Caco-2 (cell line): ENCODE data around the gene PPP2R3A. TPM values are rescaled to one million over a fixed set of nuclear protein-coding genes. Genes with fewer than 3 reads are reported as not detected.

Experiments used
- BruUV-seq: library from RNA; stranded (reverse); fragments of 400-500 nt; replicated peaks from 2 replicates; lab custom pipeline; 2021; lab: Mats Ljungman, UMichigan
- CTCF ChIA-PET: fragments of 300-600 bp; sonication (Branson Sonifier 250); formaldehyde crosslinking; loops from one replicate; lab custom pipeline; 2022; ENCODE audit warnings: antibody characterized with exemption; lab: Charles Lee
- POLR2A ChIA-PET: fragments of 300-600 bp; sonication (Branson Sonifier 250); formaldehyde crosslinking; loops from one replicate; lab custom pipeline; 2022; ENCODE audit warnings: antibody characterized with exemption; lab: Charles Lee
- DNase-seq, 2 experiments: peaks; one replicate each; pipeline versions ENCODE4 v3.0.0 to v3.0.0-alpha.2; 2020 to 2022
- H3K27me3 ChIP-seq: replicated peaks from 2 replicates; pipeline ENCODE4 v1.6.0; 2011; ENCODE audit warnings: low read length; ENCODE audit not compliant: control insufficient read depth, insufficient read depth
- H3K36me3 ChIP-seq: 2 replicates; pipeline ENCODE4 v1.5.1; 2011; ENCODE audit warnings: low read length; ENCODE audit not compliant: control insufficient read depth, insufficient read depth
- H3K4me1 ChIP-seq: fragments of 250-450 bp; sonication (Bioruptor Pico); 2 replicates; pipeline ENCODE4 v1.5.1; 2020; ENCODE audit warnings: mild to moderate bottlenecking
- H3K4me3 ChIP-seq: 2 replicates; pipeline ENCODE4 v1.5.1; 2011; ENCODE audit warnings: low read depth, mild to moderate bottlenecking, control low read depth, low read length
- H3K9me3 ChIP-seq: fragments of 250-450 bp; sonication (Bioruptor Pico); 2 replicates; pipeline ENCODE4 v1.5.1; 2020; ENCODE audit warnings: mild to moderate bottlenecking, moderate library complexity
- H3K27ac Mint-ChIP-seq: one replicate; pipeline ENCODE4 v1.8.0; 2022; ENCODE audit warnings: mixed read lengths; ENCODE audit not compliant: unreplicated experiment
- H3K27me3 Mint-ChIP-seq: one replicate; pipeline ENCODE4 v1.8.0; 2022; ENCODE audit warnings: mixed read lengths; ENCODE audit not compliant: insufficient read depth, unreplicated experiment
- H3K36me3 Mint-ChIP-seq: one replicate; pipeline ENCODE4 v1.8.0; 2022; ENCODE audit warnings: mild to moderate bottlenecking, mixed read lengths; ENCODE audit not compliant: insufficient read depth, unreplicated experiment
- H3K4me1 Mint-ChIP-seq: one replicate; pipeline ENCODE4 v1.8.0; 2022; ENCODE audit warnings: low read depth, mixed read lengths; ENCODE audit not compliant: unreplicated experiment
- H3K4me3 Mint-ChIP-seq: one replicate; pipeline ENCODE4 v1.8.0; 2022; ENCODE audit warnings: mild to moderate bottlenecking, moderate library complexity, mixed read lengths; ENCODE audit not compliant: unreplicated experiment
- H3K9me3 Mint-ChIP-seq: one replicate; pipeline ENCODE4 v1.8.0; 2022; ENCODE audit warnings: mixed read lengths; ENCODE audit not compliant: unreplicated experiment
- CTCF ChIP-seq, 2 experiments: fragments of 200-600 bp in 1 of 2; IDR thresholded peaks; 1 replicate in 1 of 2; 2 replicates in 1 of 2; pipeline versions ENCODE4 v1.5.1 to v1.8.0; 2011 to 2022; ENCODE audit warnings: antibody characterized with exemption in 1 of 2, control low read depth in 1 of 2, inconsistent platforms in 1 of 2, low read depth in 1 of 2, low read length in 1 of 2, mild to moderate bottlenecking in 1 of 2, moderate library complexity in 1 of 2; ENCODE audit not compliant: insufficient read depth in 1 of 2, severe bottlenecking in 1 of 2, unreplicated experiment in 1 of 2
- intact Hi-C: fragments of 100-400 bp; cut with micrococcal nuclease; formaldehyde crosslinking; loops from one replicate; pipeline ENCODE4 v1.10.0; 2022; ENCODE audit not compliant: unreplicated experiment
- total RNA-seq: library from RNA; stranded (reverse); gene quantifications from 2 replicates; pipeline ENCODE4 v1.2.3, GENCODE V29; 2022

The PPP2R3A gene
- total RNA-seq, 1 experiment from 2014 or later = 9.5 TPM

GRCh38 chr3:135966271-135966961 is 888 bp downstream of the PPP2R3A start:
- Mint-ChIP-seq H3K4me1 (peaks cover 36% of the 10 kb centered on the region), H3K4me3 (peak overlapping the region; percentile 75), H3K9me3 (peaks cover 10% of the 10 kb centered on the region), H3K27me3 (no peaks in the 10 kb centered on the region), H3K36me3 (no peaks in the 10 kb centered on the region), H3K27ac (peak overlapping the region; percentile 79)
- Histone ChIP-seq H3K4me1 (peaks cover 36% of the 10 kb centered on the region), H3K36me3 (no peaks in the 10 kb centered on the region; the same call in 1 of the 2 replicates), H3K4me3 (peak overlapping the region; percentile 54), H3K27me3 (no peaks in the 10 kb centered on the region), H3K9me3 (no peaks in the 10 kb centered on the region)
- TF ChIP-seq CTCF (IDR thresholded peaks at IDR 0.05; ENCODE audit: insufficient read depth in 1 of 2, low read depth in 1 of 2, low read length in 1 of 2, severe bottlenecking in 1 of 2, unreplicated experiment in 1 of 2) = no peak
- POLR2A ChIA-PET = interaction anchor here (1.0 kb wide), 1 partner anchor 76 kb away, joined by 6 read pairs; no protein-coding TSS in a partner anchor
- intact Hi-C loops = loop anchor here (1.0 to 2.0 kb wide), 4 partner anchors 28 to 76 kb away; no protein-coding TSS in a partner anchor
- CTCF ChIA-PET = interaction anchor here (2.3 kb wide), 1 partner anchor 76 kb away, joined by 11 read pairs; no protein-coding TSS in a partner anchor
- no peak for DNase-seq
- TSS peak; percentile 38 for BruUV-seq

DNA sequence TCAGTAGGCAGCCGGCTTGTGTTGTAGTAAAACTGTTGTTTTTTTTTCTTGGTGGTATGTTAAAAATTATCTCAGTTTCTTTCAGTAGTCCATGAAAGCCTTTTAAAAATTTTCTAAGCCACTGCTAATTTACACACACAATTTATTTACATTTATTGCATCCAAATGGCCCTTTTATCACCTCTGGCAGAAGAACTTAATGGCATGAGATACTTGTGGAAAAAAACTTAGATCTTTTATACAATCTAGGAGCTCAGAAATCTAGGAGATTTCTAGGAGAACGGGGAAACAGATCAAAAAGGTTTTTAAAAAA is 1.4 kb downstream of the PPP2R3A start:
- H3K9me3 Mint-ChIP-seq = peaks cover 7% of the 10 kb centered on the region
- no peak for DNase-seq
- peak overlapping the region; percentile 54 for H3K4me3 ChIP-seq
- TF ChIP-seq CTCF (IDR thresholded peaks at IDR 0.05; ENCODE audit: insufficient read depth in 1 of 2, low read depth in 1 of 2, low read length in 1 of 2, severe bottlenecking in 1 of 2, unreplicated experiment in 1 of 2) = no peak
- H3K27me3 Mint-ChIP-seq = no peaks in the 10 kb centered on the region
- H3K4me3 Mint-ChIP-seq = peak overlapping the region; percentile 75
- H3K27me3 ChIP-seq = no peaks in the 10 kb centered on the region
- H3K27ac Mint-ChIP-seq = no peak overlapping the region
- H3K36me3 Mint-ChIP-seq = no peaks in the 10 kb centered on the region
- no peaks in the 10 kb centered on the region for H3K9me3 ChIP-seq
- POLR2A ChIA-PET = no interaction called here
- CTCF ChIA-PET = interaction anchor here (2.3 kb wide), 1 partner anchor 75 kb away, joined by 11 read pairs; no protein-coding TSS in a partner anchor
- BruUV-seq = no TSS peak
- H3K36me3 ChIP-seq = no peaks in the 10 kb centered on the region; the same call in 1 of the 2 replicates
- peaks cover 36% of the 10 kb centered on the region for H3K4me1 Mint-ChIP-seq
- intact Hi-C loops = loop anchor here (1.0 to 2.0 kb wide), 4 partner anchors 27 to 76 kb away; no protein-coding TSS in a partner anchor
- H3K4me1 ChIP-seq = peaks cover 36% of the 10 kb centered on the region

- no peaks in the 10 kb centered on the region for H3K27me3 Mint-ChIP-seq
- intact Hi-C loops = loop anchor here (2.0 kb wide), 3 partner anchors 49 to 75 kb away; no protein-coding TSS in a partner anchor
- H3K27me3 ChIP-seq = no peaks in the 10 kb centered on the region
- peaks cover 36% of the 10 kb centered on the region for H3K4me1 Mint-ChIP-seq
- H3K4me3 ChIP-seq = no peak overlapping the region
- TF ChIP-seq CTCF (IDR thresholded peaks at IDR 0.05; ENCODE audit: insufficient read depth in 1 of 2, low read depth in 1 of 2, low read length in 1 of 2, severe bottlenecking in 1 of 2, unreplicated experiment in 1 of 2) = no peak
- H3K9me3 Mint-ChIP-seq = no peaks in the 10 kb centered on the region
- H3K36me3 Mint-ChIP-seq = no peaks in the 10 kb centered on the region
- no peaks in the 10 kb centered on the region; the same call in 1 of the 2 replicates for H3K36me3 ChIP-seq
- no peak for DNase-seq
- ChIA-PET CTCF (no interaction called here), POLR2A (interaction anchor here (0.7 kb wide), 1 partner anchor 229 kb away, joined by 3 read pairs; no protein-coding TSS in a partner anchor)
- no peaks in the 10 kb centered on the region for H3K9me3 ChIP-seq
- H3K4me1 ChIP-seq = peaks cover 36% of the 10 kb centered on the region
- no TSS peak for BruUV-seq
- H3K4me3 Mint-ChIP-seq = peak overlapping the region; percentile 75
- H3K27ac Mint-ChIP-seq = peak overlapping the region; percentile 77
Observed at GRCh38 chr3:135967867-135968266, 2.3 kb downstream of the PPP2R3A start.
